Adrenal gland (tissue), 5 donors: ENCODE measurements around the gene C20orf202.

Experiments
- POLR2A ChIP-seq, 2 donors: fragments of 450-650 bp; IDR thresholded peaks; one replicate each; pipeline ENCODE4 v1.6.1; 2017; ENCODE audit warnings: antibody characterized with exemption in 2 of 2, mild to moderate bottlenecking in 2 of 2, moderate library complexity in 1 of 2
- TF ChIP-seq, protein P1 (sequence below), 6 experiments: fragments of 450-650 bp in 4 of 6; fragments of 200-600 bp in 2 of 6; sonication (generic) in 1 of 6; IDR thresholded peaks; 1 replicate in 5 of 6; 2 replicates in 1 of 6; pipeline versions ENCODE4 v1.5.1 to v1.8.0; 2016 to 2021; ENCODE audit warnings: antibody characterized with exemption in 6 of 6, mild to moderate bottlenecking in 2 of 6, moderate library complexity in 1 of 6
- donor health status: DM: no; HTN: no; CAD: no.

DNA sequence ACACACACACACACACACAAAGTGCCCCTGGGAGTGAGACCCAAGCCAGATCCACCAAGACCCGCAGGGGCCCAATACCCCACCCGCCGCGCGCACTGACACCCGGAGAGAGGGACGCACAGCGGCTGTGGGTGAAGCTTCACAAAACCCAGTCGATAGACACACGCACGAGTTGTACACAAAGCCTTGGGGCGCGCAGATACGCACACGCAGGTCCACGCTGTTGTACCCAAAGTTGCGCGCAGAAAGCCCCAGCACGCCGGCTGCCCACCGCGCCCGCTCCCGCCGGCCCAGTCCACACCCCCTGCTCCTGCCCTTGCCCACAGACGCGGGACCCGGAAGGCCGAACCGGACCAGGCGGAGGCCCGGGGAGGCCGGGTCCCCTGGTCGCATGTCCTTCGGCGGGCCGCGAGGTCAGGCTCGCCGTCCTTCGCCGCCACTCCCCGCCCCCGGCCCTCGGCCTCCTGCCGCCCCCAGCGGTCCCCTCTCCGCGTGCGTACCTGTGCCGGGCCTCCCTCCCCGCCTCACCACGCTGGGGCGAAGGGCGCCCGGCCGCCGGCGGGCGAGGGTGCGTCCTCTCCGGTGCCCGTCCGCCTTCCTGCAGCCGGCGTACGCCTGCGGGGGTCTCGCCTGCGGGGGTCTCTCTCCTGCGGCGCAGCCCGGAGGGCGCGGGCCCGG is 18.5 kb upstream of the C20orf202 start, which contains the start of gene TMEM74B:
- TF ChIP-seq, protein P1, sequence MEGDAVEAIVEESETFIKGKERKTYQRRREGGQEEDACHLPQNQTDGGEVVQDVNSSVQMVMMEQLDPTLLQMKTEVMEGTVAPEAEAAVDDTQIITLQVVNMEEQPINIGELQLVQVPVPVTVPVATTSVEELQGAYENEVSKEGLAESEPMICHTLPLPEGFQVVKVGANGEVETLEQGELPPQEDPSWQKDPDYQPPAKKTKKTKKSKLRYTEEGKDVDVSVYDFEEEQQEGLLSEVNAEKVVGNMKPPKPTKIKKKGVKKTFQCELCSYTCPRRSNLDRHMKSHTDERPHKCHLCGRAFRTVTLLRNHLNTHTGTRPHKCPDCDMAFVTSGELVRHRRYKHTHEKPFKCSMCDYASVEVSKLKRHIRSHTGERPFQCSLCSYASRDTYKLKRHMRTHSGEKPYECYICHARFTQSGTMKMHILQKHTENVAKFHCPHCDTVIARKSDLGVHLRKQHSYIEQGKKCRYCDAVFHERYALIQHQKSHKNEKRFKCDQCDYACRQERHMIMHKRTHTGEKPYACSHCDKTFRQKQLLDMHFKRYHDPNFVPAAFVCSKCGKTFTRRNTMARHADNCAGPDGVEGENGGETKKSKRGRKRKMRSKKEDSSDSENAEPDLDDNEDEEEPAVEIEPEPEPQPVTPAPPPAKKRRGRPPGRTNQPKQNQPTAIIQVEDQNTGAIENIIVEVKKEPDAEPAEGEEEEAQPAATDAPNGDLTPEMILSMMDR (IDR thresholded peaks at IDR 0.05) = no peak
- no peak for TF ChIP-seq POLR2A (IDR thresholded peaks at IDR 0.05)
